A549 (cell line): Measurements from ENCODE around the gene RPLP2. TPM values are rescaled to one million over a fixed set of nuclear protein-coding genes. Genes with fewer than 3 reads are reported as not detected.

Experiments used
- ATAC-seq, 2 experiments: fragments of 200-7000 bp in 1 of 2; fragments of >200 bp in 1 of 2; cut with Nextera tagmentation in 1 of 2; cut with Tn5 transposase in 1 of 2; 3 replicates each; pipeline versions ENCODE4 v1.8.0 to v1.9.1; 2018 to 2020; ENCODE audit warnings: mild to moderate bottlenecking in 1 of 2, moderate library complexity in 1 of 2
- CTCF ChIA-PET: fragments of 300-600 bp; sonication (Branson Sonifier 250); formaldehyde crosslinking; extraction: SDS; loops from one replicate; lab custom pipeline; 2021; ENCODE audit warnings: antibody characterized with exemption, inconsistent platforms; lab: Yijun Ruan, JAX
- POLR2A ChIA-PET: fragments of 350-600 bp; formaldehyde crosslinking; extraction: SDS; loops from one replicate; lab custom pipeline; 2021; ENCODE audit warnings: antibody characterized with exemption, inconsistent platforms; lab: Yijun Ruan, JAX
- DNase-seq, 2 experiments: peaks; one replicate each; pipeline versions ENCODE4 v3.0.0 to v3.0.0-alpha.2; 2011 to 2016; ENCODE audit warnings: low read depth in 1 of 2, low spot score in 1 of 2
- FAIRE-seq: peaks from 2 replicates; lab custom pipeline; 2011; peaks lifted over from hg19 to GRCh38; lab: Jason Lieb, UNC
- H3K27ac ChIP-seq, 2 experiments: fragments of >200 bp; sonication (Bioruptor Twin); formaldehyde crosslinking; 3 replicates each; pipeline ENCODE4 v1.5.1; 2016 to 2017
- H3K4me1 ChIP-seq: fragments of >200 bp; sonication (Bioruptor Twin); formaldehyde crosslinking; 3 replicates; pipeline ENCODE4 v1.6.1; 2016
- H3K4me2 ChIP-seq: fragments of >200 bp; sonication (Bioruptor Twin); formaldehyde crosslinking; 3 replicates; pipeline ENCODE4 v1.6.1; 2016
- H3K4me3 ChIP-seq: fragments of >200 bp; sonication (Bioruptor Twin); formaldehyde crosslinking; 3 replicates; pipeline ENCODE4 v1.5.1; 2016
- H3K9me3 ChIP-seq: fragments of >200 bp; sonication (Bioruptor Twin); formaldehyde crosslinking; 3 replicates; pipeline ENCODE4 v1.6.1; 2016
- CBX8 ChIP-seq: fragments of 200-600 bp; sonication (generic); IDR thresholded peaks from 2 replicates; pipeline ENCODE4 v1.6.1; 2016
- CHD2 ChIP-seq: fragments of 150-350 bp; IDR thresholded peaks from 2 replicates; pipeline ENCODE4 v1.6.1; 2014; ENCODE audit warnings: low read length; ENCODE audit not compliant: partially characterized antibody
- CHD4 ChIP-seq: fragments of 200-600 bp; sonication (generic); IDR thresholded peaks from 2 replicates; pipeline ENCODE4 v1.6.1; 2016; ENCODE audit warnings: antibody characterized with exemption, mild to moderate bottlenecking, borderline replicate concordance
- EHF ChIP-seq: fragments of 250-450 bp; sonication (Bioruptor Pico); IDR thresholded peaks from 2 replicates; pipeline ENCODE4 v1.5.0; 2020; ENCODE audit warnings: mild to moderate bottlenecking
- EHMT2 ChIP-seq: fragments of 200-600 bp; sonication (generic); IDR thresholded peaks from 2 replicates; pipeline ENCODE4 v1.6.1; 2016; ENCODE audit warnings: antibody characterized with exemption, low read depth, mild to moderate bottlenecking, moderate library complexity
- EP300 ChIP-seq, 2 experiments: fragments of >200 bp; sonication (Bioruptor Twin); formaldehyde crosslinking; IDR thresholded peaks; 2 replicates in 1 of 2; 3 replicates in 1 of 2; pipeline ENCODE4 v1.6.1; 2016 to 2017
- ESRRA ChIP-seq: fragments of 150-350 bp; IDR thresholded peaks from 2 replicates; pipeline ENCODE4 v1.6.1; 2014; ENCODE audit warnings: mild to moderate bottlenecking, low read length, borderline replicate concordance
- FOSB ChIP-seq: fragments of 250-450 bp; sonication (Bioruptor Pico); IDR thresholded peaks from 2 replicates; pipeline ENCODE4 v1.5.0; 2020; ENCODE audit warnings: mild to moderate bottlenecking, moderate library complexity
- FOSL2 ChIP-seq, 2 experiments: fragments of 450-650 bp in 1 of 2; fragments of >200 bp in 1 of 2; sonication (Bioruptor Twin) in 1 of 2; formaldehyde crosslinking; IDR thresholded peaks; 2 replicates each; pipeline versions ENCODE4 v1.5.0 to v1.6.1; 2016 to 2020; ENCODE audit warnings: mild to moderate bottlenecking in 1 of 2, moderate library complexity in 1 of 2
- FOXS1 ChIP-seq: fragments of 250-450 bp; sonication (Bioruptor Pico); IDR thresholded peaks from 2 replicates; pipeline ENCODE4 v1.5.0; 2020; ENCODE audit warnings: mild to moderate bottlenecking, moderate library complexity
- GATA3 ChIP-seq: IDR thresholded peaks from 2 replicates; pipeline ENCODE4 v1.6.1; 2012; ENCODE audit warnings: borderline replicate concordance
- HEYL ChIP-seq: fragments of 250-450 bp; sonication (Bioruptor Pico); IDR thresholded peaks from 2 replicates; pipeline ENCODE4 v1.8.0; 2021; ENCODE audit warnings: mild to moderate bottlenecking, moderate library complexity
- HOXB13 ChIP-seq: fragments of 250-450 bp; sonication (Bioruptor Pico); IDR thresholded peaks from 2 replicates; pipeline ENCODE4 v1.5.0; 2020; ENCODE audit warnings: low read depth, mild to moderate bottlenecking, moderate library complexity
- HOXB5 ChIP-seq: fragments of 250-450 bp; sonication (Bioruptor Pico); IDR thresholded peaks from 2 replicates; pipeline ENCODE4 v1.5.0; 2020; ENCODE audit warnings: mild to moderate bottlenecking, moderate library complexity
- JUN ChIP-seq, 2 experiments: fragments of >200 bp; sonication (Bioruptor Twin); formaldehyde crosslinking; IDR thresholded peaks; 2 replicates in 1 of 2; 3 replicates in 1 of 2; pipeline ENCODE4 v1.6.1; 2016 to 2017
- JUNB ChIP-seq: fragments of >200 bp; sonication (Bioruptor Twin); formaldehyde crosslinking; IDR thresholded peaks from 2 replicates; pipeline ENCODE4 v1.6.1; 2016
- KDM5A ChIP-seq: fragments of 200-600 bp; sonication (generic); IDR thresholded peaks from 2 replicates; pipeline ENCODE4 v1.6.1; 2016; ENCODE audit warnings: antibody characterized with exemption, mild to moderate bottlenecking
- MAFK ChIP-seq: fragments of 450-650 bp; IDR thresholded peaks from 2 replicates; pipeline ENCODE4 v1.6.1; 2014; ENCODE audit not compliant: partially characterized antibody
- MYC ChIP-seq: IDR thresholded peaks from 2 replicates; pipeline ENCODE4 v1.6.1; 2012; ENCODE audit warnings: mild to moderate bottlenecking, inconsistent platforms, low read length, improper control_type of control experiment, borderline replicate concordance
- NFE2L2 ChIP-seq: fragments of 150-350 bp; conservative IDR thresholded peaks from 2 replicates; pipeline ENCODE4 v1.6.1; 2014; ENCODE audit warnings: low read length
- PHF8 ChIP-seq: fragments of 200-600 bp; sonication (generic); IDR thresholded peaks from 2 replicates; pipeline ENCODE4 v1.6.1; 2016; ENCODE audit warnings: low read depth, mild to moderate bottlenecking, antibody characterized with exemption, moderate library complexity, borderline replicate concordance
- POLR2AphosphoS2 ChIP-seq: conservative IDR thresholded peaks from 2 replicates; pipeline ENCODE4 v1.6.1; 2012; ENCODE audit warnings: low read length, improper control_type of control experiment, inconsistent platforms
- RAD21 ChIP-seq, 2 experiments: fragments of >200 bp in 1 of 2; sonication (Bioruptor Twin) in 1 of 2; formaldehyde crosslinking in 1 of 2; IDR thresholded peaks in 1 of 2; conservative IDR thresholded peaks in 1 of 2; 2 replicates in 1 of 2; 3 replicates in 1 of 2; pipeline ENCODE4 v1.6.1; 2012 to 2018; ENCODE audit warnings: inconsistent platforms in 1 of 2
- RCOR1 ChIP-seq: fragments of 150-350 bp; IDR thresholded peaks from 2 replicates; pipeline ENCODE4 v1.6.1; 2014; ENCODE audit warnings: antibody characterized with exemption, low read length, low read depth
- RFX5 ChIP-seq: fragments of 450-650 bp; IDR thresholded peaks from 2 replicates; pipeline ENCODE4 v1.7.1; 2014; ENCODE audit warnings: antibody characterized with exemption, mild to moderate bottlenecking, moderate library complexity
- SMC3 ChIP-seq: fragments of >200 bp; sonication (Bioruptor Twin); formaldehyde crosslinking; IDR thresholded peaks from 3 replicates; pipeline ENCODE4 v1.6.1; 2018; ENCODE audit warnings: inconsistent platforms
- SREBF2 ChIP-seq: fragments of 450-650 bp; IDR thresholded peaks from 2 replicates; pipeline ENCODE4 v1.6.1; 2014; ENCODE audit warnings: mild to moderate bottlenecking, moderate library complexity
- TFCP2L1 ChIP-seq: fragments of 250-450 bp; sonication (Bioruptor Pico); IDR thresholded peaks from 2 replicates; pipeline ENCODE4 v1.5.0; 2021; ENCODE audit warnings: mild to moderate bottlenecking
- ZSCAN20 ChIP-seq: fragments of 250-450 bp; sonication (Bioruptor Pico); IDR thresholded peaks from 2 replicates; pipeline ENCODE4 v1.8.0; 2022; ENCODE audit warnings: mild to moderate bottlenecking, moderate library complexity
- WGBS: methylation state at CpG from one replicate; pipeline ENCODE4 v1.1.6; 2017; ENCODE audit errors: missing lambda C conversion rate; 5-methylcytosine and 5-hydroxymethylcytosine counted together
- polyA plus RNA-seq, 4 experiments: library from polyadenylated mRNA; depleted of rRNA in 3 of 4; stranded (reverse); fragments of >200 nt; fragmentation: RNase III in 1 of 4; extraction: RNeasy Plus Mini Kit Qiagen cat#74134 plus additional on column Dnase treatment in 1 of 4; gene quantifications; 2 replicates in 3 of 4; 3 replicates in 1 of 4; pipeline ENCODE4 v1.2.3, GENCODE V29; 2011 to 2017
- TF ChIP-seq, protein P1 (sequence below): fragments of 150-350 bp; IDR thresholded peaks from 2 replicates; pipeline ENCODE4 v1.6.1; 2014; ENCODE audit warnings: low read depth, mild to moderate bottlenecking, low read length
- TF ChIP-seq, protein P2 (sequence below): fragments of 250-450 bp; sonication (Bioruptor Pico); IDR thresholded peaks from 2 replicates; pipeline ENCODE4 v1.5.0; 2020; ENCODE audit warnings: low read depth, mild to moderate bottlenecking, moderate library complexity
- TF ChIP-seq, protein P3 (sequence below): fragments of >200 bp; sonication (Bioruptor Twin); formaldehyde crosslinking; IDR thresholded peaks from 3 replicates; pipeline ENCODE4 v1.6.1; 2016
- TF ChIP-seq, protein P4 (sequence below): IDR thresholded peaks from 2 replicates; pipeline ENCODE4 v1.6.1; 2012
- TF ChIP-seq, protein P5 (sequence below): fragments of >200 bp; sonication (Bioruptor Twin); formaldehyde crosslinking; IDR thresholded peaks from 2 replicates; pipeline ENCODE4 v1.6.1; 2016
- TF ChIP-seq, protein P6 (sequence below): fragments of 250-450 bp; sonication (Bioruptor Pico); IDR thresholded peaks from 2 replicates; pipeline ENCODE4 v1.5.0; 2021; ENCODE audit warnings: mild to moderate bottlenecking, moderate library complexity, borderline replicate concordance
- TF ChIP-seq, protein P7 (sequence below): IDR thresholded peaks from 2 replicates; pipeline ENCODE4 v1.6.1; 2012

The RPLP2 gene
- polyA plus RNA-seq, 2 of the 4 experiments (the other 2 are of a cell fraction), result 1,493 to 2,508 TPM

DNA sequence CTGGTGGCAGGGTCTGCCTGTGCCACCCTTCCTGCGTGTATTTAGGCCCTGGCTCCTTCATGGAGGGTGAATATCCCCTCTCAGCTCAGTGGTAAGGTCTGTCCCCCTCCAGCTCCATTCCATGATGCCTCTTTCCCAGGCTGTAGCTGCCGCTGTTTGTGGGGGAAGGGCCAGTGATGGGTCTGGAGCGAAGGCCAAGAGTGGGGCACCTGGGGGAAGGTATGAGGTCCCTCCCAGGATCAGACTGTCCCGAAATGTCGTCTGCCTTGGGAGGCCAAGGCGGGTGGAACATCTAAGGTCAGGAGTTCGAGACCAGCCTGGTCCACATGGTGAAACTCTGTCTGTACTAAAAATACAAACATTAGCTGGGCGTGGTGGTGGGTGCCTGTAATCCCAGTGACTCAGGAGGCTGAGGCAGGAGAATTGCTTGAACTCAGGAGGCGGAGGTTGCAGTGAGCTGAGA lies 24.1 kb downstream of the RPLP2 start:
- Histone ChIP-seq H3K4me3 (peak overlapping the region; percentile 86), H3K4me1 (peaks cover 64% of the 10 kb centered on the region), H3K4me2 (peak overlapping the region; percentile 88), H3K9me3 (no peaks in the 10 kb centered on the region), H3K27ac (peak overlapping the region; percentile 98 to 100)
- FAIRE-seq (no peak), DNase-seq (peak in 1 of 2 experiments; percentile 75), ATAC-seq (peak in 1 of 2 experiments; percentile 0; a peak in 3 of 6 replicates)
- POLR2A ChIA-PET, result interaction anchor here (0.7 to 5.1 kb wide), 6 partner anchors 9 to 25 kb away, joined by 3 to 52 read pairs (median 12); partner anchors contain the start of genes PNPLA2, POLR2L, RPLP2 and TSPAN4
- CTCF ChIA-PET, result interaction anchor here (0.8 to 2.4 kb wide), 4 partner anchors 9 to 18 kb away, joined by 3 to 10 read pairs (median 6); partner anchors contain the start of gene PNPLA2
- 3% methylated on average over 8 of the region's 9 CpGs for WGBS
- no peak for TF ChIP-seq FOSL2 (IDR thresholded peaks at IDR 0.05)
- no peak for TF ChIP-seq FOSL2 (CRISPR knock-in tag; IDR thresholded peaks at IDR 0.05)
- TF ChIP-seq, protein P1, sequence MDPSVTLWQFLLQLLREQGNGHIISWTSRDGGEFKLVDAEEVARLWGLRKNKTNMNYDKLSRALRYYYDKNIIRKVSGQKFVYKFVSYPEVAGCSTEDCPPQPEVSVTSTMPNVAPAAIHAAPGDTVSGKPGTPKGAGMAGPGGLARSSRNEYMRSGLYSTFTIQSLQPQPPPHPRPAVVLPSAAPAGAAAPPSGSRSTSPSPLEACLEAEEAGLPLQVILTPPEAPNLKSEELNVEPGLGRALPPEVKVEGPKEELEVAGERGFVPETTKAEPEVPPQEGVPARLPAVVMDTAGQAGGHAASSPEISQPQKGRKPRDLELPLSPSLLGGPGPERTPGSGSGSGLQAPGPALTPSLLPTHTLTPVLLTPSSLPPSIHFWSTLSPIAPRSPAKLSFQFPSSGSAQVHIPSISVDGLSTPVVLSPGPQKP, result no peak
- TF ChIP-seq HEYL (CRISPR knock-in tag), result no peak
- no peak for TF ChIP-seq SREBF2
- no peak for TF ChIP-seq ESRRA
- no peak for TF ChIP-seq KDM5A
- TF ChIP-seq, protein P2, sequence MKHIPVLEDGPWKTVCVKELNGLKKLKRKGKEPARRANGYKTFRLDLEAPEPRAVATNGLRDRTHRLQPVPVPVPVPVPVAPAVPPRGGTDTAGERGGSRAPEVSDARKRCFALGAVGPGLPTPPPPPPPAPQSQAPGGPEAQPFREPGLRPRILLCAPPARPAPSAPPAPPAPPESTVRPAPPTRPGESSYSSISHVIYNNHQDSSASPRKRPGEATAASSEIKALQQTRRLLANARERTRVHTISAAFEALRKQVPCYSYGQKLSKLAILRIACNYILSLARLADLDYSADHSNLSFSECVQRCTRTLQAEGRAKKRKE (CRISPR knock-in tag), result no peak
- no peak for TF ChIP-seq JUNB
- TF ChIP-seq, protein P3, sequence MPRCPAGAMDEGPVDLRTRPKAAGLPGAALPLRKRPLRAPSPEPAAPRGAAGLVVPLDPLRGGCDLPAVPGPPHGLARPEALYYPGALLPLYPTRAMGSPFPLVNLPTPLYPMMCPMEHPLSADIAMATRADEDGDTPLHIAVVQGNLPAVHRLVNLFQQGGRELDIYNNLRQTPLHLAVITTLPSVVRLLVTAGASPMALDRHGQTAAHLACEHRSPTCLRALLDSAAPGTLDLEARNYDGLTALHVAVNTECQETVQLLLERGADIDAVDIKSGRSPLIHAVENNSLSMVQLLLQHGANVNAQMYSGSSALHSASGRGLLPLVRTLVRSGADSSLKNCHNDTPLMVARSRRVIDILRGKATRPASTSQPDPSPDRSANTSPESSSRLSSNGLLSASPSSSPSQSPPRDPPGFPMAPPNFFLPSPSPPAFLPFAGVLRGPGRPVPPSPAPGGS, result no peak
- no peak for TF ChIP-seq EP300 (IDR thresholded peaks at IDR 0.05)
- no peak for TF ChIP-seq RCOR1
- no peak for TF ChIP-seq ZSCAN20 (CRISPR knock-in tag)
- no peak for TF ChIP-seq EHMT2
- no peak for TF ChIP-seq RAD21 (conservative IDR thresholded peaks at IDR 0.05 in 1 of 2, IDR thresholded peaks at IDR 0.05 in 1 of 2)
- no peak for TF ChIP-seq POLR2AphosphoS2
- TF ChIP-seq CHD4, result no peak
- TF ChIP-seq, protein P4, sequence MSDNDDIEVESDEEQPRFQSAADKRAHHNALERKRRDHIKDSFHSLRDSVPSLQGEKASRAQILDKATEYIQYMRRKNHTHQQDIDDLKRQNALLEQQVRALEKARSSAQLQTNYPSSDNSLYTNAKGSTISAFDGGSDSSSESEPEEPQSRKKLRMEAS, result peak; percentile 36; the same call in 1 of the 2 replicates
- TF ChIP-seq CBX8, result no peak
- no peak for TF ChIP-seq HOXB13 (CRISPR knock-in tag)
- TF ChIP-seq CHD2, result no peak
- TF ChIP-seq, protein P5, sequence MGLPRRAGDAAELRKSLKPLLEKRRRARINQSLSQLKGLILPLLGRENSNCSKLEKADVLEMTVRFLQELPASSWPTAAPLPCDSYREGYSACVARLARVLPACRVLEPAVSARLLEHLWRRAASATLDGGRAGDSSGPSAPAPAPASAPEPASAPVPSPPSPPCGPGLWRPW, result no peak
- TF ChIP-seq NFE2L2, result no peak
- TF ChIP-seq, protein P6, sequence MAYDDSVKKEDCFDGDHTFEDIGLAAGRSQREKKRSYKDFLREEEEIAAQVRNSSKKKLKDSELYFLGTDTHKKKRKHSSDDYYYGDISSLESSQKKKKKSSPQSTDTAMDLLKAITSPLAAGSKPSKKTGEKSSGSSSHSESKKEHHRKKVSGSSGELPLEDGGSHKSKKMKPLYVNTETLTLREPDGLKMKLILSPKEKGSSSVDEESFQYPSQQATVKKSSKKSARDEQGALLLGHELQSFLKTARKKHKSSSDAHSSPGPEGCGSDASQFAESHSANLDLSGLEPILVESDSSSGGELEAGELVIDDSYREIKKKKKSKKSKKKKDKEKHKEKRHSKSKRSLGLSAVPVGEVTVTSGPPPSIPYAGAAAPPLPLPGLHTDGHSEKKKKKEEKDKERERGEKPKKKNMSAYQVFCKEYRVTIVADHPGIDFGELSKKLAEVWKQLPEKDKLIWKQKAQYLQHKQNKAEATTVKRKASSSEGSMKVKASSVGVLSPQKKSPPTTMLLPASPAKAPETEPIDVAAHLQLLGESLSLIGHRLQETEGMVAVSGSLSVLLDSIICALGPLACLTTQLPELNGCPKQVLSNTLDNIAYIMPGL (CRISPR knock-in tag), result no peak
- no peak for TF ChIP-seq MYC
- no peak for TF ChIP-seq SMC3
- TF ChIP-seq RFX5, result no peak
- TF ChIP-seq PHF8, result no peak
- peak in 1 of 2 experiments; percentile 4; a peak in 2 of 5 replicates for TF ChIP-seq JUN (IDR thresholded peaks at IDR 0.05)
- TF ChIP-seq MAFK, result peak; percentile 12
- TF ChIP-seq EHF (CRISPR knock-in tag), result peak; percentile 34; the same call in 1 of the 2 replicates
- TF ChIP-seq, protein P7, sequence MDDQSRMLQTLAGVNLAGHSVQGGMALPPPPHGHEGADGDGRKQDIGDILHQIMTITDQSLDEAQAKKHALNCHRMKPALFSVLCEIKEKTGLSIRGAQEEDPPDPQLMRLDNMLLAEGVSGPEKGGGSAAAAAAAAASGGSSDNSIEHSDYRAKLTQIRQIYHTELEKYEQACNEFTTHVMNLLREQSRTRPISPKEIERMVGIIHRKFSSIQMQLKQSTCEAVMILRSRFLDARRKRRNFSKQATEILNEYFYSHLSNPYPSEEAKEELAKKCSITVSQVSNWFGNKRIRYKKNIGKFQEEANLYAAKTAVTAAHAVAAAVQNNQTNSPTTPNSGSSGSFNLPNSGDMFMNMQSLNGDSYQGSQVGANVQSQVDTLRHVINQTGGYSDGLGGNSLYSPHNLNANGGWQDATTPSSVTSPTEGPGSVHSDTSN, result no peak
- TF ChIP-seq FOSB (CRISPR knock-in tag), result no peak
- no peak for TF ChIP-seq HOXB5
- no peak for TF ChIP-seq FOXS1
- no peak for TF ChIP-seq GATA3
- 0 out of 2 replicates have a peak, but pooled peaks have one; percentile 25 for TF ChIP-seq TFCP2L1
